GM19240 (cell line): ENCODE results near the gene FAM72D.
"Not testable (repeated sequence)": the region's sequence is repeated elsewhere in the genome, so short reads cannot be mapped to it uniquely, and the experiment has no call there.

ENCODE experiments used
- DNase-seq: peaks from one replicate; pipeline ENCODE4 v3.0.0; 2011; ENCODE audit warnings: low spot score; ENCODE audit not compliant: insufficient read length

The FAM72D gene

DNA sequence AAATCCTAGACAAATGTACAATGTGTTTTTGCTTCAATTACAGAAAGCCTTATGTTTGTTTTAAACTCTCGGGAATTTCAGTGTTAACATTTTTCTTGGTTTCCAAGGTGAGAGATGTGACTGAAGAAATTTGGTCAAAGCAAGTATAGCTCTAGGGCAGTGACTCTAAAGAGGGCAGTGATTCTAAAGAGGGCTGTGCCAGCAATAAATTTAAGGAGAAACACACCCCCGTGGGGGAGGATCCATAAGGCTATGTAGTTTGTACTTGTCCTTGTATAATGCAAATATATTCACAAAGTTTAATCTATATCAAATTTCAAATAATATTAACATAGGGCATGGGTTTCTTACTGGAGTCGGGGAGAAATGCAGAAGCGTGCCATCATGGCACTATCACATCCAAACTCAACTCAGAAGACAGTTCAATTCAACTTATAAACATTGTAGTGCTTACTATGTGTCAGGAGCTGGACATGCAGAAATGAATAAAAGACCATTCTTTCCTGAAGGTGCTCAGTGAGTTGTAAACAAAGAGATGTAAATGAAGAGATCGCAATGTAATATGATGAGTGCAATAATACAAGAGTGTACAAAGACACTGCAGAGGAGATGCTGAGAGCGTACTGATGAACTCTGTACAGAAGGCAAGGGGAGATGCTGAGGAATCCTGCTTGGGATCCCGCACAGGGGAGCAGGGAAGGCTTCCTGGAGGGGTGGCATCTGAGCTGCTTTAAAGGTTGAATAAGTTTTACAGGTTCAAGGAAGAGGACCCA is 13.1 kb upstream of the FAM72D start:
- not testable (repeated sequence) for DNase-seq

DNA sequence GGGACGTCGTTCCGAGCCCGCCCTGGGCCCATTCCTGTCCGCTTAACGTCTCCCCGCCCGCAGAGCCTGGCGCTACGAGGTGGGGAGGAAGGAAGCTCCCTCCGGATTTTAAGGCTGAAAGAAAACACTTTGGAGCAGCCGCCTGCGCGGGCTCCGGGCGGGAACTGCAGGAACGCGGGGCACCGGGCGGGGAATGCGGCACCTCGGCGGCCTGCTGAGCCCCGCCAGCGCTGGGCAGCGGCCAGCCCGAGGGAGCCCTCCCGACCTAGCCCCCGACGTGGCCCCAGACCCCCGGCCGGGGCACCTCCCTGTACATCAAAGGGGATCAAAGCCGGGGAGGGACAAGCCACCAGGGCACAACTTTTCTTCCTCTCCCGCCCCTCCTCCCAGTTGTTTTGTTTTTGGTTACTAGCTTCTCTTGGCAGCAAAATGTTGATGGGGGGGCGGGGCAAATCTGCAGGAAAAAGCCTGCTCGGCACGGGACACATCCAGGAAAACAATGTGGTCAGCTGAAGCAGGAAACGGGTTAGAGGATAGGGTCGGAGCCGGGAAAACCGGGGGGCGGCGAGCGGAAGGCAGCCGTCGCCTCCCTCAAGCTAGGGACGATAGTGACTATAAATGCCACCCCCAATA is 2.1 kb upstream of the FAM72D start:
- DNase-seq: not testable (repeated sequence)

DNA sequence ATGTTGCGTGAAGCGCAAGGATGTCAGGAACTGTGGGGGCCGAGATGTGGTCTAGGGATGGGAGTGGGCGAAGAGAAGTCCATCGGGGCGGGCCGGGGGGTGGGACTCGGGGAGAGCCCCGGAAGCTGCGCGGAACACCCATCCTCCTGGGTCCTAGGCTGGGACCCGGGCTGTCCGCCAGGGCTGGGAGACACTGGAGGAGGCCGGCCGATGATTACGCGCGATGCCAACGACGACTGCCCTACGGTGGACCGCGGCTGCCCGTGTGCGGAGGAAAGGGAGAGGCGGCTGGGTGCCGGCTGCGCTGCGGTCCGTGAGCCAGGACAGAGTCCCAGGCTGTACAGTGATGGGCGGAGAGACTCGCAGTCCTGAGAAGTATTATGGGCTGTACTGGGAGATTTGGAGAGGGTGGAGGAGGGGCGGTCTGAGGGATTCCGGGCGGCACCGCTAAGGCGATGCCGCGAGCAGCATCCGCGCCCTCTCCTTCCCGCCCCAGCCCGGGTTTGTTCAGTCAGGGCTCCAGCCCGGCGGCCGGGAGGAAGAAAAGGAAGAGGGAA is 1.0 kb upstream of the FAM72D start:
- DNase-seq: not testable (repeated sequence)

DNA sequence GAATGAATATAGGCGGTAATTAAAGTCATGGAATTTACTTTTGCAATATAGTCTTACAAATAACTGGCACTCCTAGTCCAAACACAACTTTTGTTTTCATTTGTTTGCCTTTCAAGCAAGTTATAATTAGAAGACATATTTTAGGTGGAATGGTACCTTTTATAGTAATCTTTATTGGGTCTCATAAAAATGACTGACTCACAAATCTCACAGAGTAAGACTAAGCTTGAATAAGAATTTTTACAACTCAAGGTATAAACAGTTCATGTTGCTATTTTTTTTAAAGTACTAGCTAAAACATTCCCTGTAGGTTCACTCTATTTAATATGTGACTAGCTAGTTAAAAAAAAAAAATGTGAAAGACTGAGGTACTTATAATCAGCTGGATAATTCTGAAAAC is 6.0 kb downstream of the FAM72D start:
- DNase-seq: not testable (repeated sequence)

DNA sequence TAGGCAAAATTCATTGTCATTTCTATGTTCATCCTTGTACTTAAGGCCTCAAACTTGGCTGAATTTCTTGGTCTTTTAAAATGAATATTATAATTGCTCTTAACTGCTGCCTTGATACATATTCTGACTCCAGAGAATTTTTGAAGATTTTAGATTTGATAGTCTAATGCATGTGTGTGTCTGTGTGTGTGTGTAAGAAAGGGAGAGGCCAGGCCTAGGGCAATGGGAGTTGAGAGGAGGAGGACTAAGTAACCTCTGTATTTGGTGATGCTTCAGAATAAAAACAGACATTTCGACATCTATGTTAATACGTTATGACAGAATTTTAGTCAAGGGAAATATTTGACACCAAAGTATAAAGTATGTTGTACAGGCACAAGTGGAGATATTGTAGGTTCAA is 7.5 kb downstream of the FAM72D start:
- DNase-seq: not testable (repeated sequence)

DNA sequence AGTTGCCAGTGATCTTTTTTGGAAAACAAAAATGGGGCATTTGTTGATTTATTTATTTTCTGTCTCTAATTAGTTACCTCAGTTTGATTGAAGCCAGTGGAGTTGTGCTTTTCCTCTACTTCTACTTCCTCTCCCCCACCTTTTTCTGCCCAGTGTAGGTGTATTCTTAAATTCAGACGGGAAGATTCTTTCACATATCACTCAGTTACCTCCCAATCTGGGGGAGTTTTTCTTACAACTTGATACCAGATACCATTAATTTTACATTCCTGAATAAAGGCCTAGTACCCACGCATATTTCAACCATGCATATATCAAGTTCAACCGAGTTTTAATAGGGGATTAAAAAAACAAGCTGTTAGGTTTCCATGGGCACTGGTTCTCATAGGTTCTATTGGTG is 15.9 kb downstream of the FAM72D start:
- not testable (repeated sequence) for DNase-seq

DNA sequence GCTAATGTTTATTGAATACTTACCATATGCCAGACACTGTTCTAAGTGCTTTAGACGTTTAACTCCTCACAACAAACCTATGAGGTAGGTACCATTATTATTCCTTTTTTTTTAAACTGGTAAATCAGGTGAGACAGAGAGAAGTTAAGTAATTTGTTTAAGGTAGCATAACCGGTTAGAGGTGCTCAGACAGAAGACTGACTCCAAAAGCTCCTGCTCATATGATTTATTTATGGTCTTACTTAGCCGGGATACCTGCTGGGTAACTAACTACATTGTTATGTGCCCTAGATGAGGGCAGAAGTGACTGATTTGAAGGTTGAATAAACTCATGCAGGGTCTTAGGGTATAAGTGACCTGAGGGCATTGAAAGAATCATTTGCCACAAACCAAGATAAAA is 16.9 kb downstream of the FAM72D start:
- DNase-seq: not testable (repeated sequence)

DNA sequence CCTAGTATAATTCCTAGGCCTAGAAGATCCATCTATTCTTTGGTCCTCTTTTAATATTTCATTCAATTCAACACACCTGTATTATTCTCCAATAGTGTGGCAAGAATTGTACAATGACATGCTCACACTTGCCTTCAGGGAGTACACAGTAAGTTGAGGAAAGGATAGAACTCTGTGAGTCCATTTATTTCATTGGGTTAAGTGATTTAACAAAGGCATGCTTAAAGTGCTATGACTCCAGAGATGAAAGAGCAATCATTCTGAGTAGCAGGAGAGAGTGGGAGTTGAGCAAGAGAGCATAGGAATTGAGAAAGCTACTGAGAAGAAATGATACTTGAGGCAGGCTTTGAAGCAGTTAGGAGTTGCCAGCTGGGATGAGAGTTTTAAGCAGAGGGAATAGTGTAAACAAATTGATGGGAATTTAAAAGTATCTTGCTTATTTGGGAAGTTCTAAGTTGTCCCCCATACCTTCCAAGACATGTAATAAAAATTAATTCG is 18.8 kb downstream of the FAM72D start:
- DNase-seq: not testable (repeated sequence)

DNA sequence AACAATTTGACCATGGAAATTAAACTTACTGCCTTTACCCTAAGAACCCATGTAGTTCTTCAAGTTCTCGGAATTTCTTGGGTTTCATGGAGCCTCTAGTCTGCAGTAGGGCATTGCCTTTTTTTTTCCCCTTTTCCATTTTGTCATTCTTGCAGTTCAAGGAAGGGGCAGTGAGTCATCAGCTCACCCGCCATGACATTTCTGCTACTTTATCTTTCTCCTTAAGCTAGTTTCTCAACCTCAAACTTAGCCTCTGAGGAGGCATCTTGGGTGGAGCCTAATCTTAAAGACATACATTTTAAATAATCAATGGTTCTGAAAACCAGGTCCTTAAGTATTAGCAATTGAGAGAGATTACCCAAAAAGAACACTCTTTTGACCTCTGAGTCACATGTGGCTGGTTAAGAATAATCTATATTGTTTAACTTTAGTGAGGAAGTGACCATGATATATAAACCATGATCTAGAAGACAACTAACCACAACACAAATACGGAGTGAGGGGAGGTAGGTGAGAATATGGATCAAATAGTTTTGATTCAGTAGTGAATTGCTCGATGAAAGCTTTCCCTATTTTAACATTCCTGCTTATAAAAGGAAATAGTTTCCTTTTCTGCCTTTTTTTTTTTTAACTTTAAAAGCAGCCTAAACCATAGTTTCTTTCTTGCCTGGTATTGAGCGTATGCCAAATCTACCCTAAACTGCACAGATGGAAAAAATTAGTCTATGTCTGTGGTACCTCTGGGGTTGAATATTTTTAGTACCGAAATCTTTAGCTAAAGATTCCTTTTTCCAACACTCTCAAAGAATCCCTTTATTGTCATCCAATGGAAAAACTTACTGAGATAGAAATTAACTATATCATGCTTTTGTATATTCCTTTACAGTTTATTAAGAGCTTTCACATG is 20.1 kb downstream of the FAM72D start:
- not testable (repeated sequence) for DNase-seq

DNA sequence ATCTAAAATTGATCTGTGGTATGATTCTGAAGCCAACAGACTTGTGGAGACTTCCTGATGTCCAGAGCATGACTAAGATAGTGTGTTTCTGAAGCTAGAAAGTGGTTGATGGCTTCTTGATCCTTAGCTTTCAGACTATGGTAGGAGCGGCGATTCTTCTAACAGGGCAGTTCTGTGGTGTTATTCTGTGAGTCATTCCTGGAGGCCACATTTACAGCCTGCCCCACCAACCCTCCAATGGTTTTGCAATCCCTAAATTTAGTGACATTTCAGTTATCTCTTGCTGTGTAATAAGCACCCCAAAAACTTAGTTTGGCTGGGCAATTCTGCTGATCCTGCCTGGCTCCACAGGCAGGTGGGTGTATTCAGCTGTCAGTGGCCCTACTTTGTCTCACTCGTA is 24.1 kb downstream of the FAM72D start:
- not testable (repeated sequence) for DNase-seq

DNA sequence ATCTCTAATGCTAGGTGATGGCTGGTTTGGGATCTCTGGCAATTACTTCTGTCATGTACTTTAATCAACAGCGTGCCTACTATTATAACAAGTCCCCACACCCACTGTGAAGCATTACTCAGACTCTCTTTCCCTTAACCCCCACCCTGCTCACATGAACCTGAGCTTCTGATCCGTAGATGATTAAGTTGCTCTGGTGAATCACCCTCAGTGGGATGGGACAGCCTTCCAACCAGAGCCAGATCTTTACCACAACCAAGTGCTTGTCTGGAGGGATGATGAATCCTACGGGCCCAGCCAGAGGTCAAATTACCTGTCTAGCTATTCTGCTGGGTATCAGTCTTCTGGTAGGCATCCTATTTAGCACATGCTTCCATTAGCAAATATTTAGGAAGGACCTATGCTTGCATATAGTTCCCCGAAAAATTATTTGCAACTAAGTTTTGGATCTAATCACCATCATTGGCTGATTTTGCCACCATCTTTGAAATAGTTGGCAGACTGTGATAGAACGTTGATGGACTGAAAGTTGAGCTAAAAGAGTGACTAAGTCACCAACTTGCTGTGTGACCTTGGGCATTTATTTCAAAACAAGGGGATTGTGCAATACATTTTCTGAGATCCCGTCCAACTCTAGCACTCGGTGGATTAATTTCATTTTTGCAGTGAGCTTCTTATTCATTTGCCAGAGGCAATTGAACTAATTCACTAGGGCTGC is 26.7 kb downstream of the FAM72D start:
- not testable (repeated sequence) for DNase-seq

DNA sequence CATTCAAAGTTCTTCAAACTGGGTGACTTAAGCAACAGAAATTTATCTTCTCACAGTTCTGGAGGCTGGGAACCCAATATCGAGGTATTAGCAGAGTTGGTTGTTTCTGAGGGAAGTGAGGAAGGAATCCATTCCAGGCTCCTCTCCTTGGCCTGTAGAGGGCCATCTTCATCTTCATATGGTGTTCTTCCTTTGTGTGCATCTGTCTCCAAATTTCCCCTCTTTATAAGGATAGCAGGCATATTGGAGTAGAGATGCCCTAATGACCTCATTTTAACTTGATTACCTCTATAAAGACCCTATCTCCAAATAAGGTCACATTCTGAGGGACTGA is 27.3 kb downstream of the FAM72D start:
- not testable (repeated sequence) for DNase-seq

DNA sequence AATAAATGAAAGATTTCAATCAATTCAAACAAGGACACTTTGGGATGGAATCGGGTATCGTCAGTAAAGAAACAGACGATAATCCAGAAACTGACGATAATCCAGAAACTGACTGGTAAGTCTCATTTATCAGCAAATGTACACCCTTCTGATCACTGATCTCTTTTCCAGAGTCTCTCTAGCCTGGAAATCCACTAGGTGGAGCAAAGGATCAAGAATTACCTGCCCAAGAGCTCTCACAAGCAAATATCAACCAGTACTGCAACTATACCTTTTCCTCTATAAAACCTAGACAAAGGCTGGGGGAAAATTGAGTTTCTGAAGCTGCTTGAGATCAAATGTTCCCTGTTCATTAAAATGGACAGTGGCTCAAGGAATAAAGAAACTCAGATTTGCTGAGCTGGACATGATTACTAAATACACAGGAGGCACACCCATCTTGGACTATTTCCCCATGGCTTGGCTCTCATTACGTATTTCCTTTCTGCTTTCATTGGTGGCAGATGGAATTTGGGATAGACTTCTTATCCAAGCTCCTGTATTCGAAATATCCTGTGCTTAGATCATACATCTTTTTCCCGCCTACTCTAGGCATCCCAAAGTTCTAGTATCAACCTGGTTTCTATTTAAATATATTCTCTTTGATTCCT is 28.3 kb downstream of the FAM72D start:
- not testable (repeated sequence) for DNase-seq

DNA sequence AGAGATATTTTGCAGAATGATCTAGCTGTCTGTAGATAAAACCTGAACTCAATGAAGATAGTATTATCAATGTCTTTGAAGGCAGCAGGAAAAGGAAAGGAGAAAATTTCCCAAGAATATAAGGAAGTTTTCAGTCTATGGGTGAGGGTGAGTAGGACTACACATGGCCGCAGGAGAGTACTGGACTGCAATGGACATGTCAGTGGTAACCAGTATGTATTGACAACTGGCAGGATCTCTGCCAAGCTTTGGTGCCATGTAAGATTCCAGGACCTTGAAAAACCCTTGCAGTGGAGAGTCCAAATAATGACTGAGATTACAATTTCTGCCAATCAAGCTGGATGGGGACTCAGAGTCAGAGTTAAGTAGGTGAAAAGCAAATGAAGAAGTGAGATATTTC is 29.3 kb downstream of the FAM72D start:
- DNase-seq: not testable (repeated sequence)

DNA sequence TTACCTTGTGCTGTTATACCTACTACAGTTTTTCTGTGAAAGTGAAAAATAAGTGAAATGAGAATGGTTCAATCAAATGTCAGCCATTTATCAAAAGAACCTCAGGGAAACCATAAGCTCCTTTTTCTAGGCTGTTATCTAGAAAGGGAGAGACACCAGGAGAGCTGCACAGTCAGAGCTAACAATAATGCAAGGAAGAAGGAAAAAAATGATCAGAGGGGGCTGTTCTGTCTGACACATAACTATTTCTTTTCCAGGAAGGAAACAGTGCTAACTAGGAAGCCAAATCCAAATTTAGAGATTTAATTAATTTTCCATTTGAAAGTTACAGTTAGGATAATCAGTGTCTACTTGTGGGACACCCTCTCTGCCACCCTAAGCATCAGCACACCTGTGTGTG is 31.4 kb downstream of the FAM72D start:
- DNase-seq: not testable (repeated sequence)

DNA sequence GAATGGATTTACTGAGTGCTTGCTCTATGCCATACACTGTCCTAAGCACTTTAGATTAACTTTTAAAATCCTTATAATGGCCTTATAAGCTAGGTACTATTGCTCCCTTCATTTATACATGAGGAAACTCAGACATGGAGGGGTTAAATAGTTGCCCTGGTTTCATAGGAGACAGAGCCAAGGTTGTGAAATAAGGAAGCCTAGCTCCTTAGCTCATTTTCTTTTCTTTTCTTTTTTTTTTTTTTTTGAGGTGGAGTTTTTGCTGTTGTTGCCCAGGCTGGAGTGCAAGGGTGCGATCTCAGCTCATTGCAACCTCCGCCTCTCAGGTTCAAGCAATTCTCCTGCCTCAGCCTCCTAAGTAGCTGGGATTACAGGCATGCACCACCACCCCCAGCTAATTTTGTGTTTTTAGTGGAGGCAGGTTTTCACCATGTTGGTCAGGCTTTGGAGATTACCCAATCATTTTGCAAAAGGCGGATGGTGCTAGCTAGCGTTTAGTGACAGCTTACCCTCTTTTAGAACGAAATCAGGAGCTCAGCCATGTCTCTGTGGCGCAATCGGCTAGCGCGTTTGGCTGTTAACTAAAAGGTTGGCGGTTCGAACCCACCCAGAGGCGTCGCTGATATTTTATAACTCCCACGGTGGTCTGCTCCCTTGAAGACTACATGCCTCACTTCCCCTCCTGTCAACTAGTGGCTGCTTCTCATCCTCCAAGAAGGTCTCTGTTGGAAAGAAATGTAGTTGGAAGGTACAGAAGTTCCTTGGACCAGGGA is 33.1 kb downstream of the FAM72D start:
- not testable (repeated sequence) for DNase-seq

DNA sequence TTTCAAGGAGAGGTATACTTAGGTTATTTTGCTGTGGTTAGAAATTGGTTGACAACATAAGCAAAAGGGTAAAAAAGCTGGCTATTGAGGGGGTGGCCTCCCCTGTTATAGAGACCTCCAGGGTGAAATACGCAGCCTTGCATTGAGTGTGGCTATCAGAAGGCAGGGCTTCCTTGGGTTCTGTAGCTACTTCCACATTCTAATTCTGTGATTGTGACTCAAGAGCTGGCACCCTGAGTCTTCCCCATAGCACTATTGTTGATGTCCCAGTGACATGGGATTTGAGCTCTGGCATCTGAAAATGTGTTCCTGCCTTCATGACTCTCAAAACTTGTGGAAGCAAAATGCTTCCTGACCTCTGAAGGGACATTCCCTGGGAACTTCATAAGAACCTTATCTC is 38.7 kb downstream of the FAM72D start:
- not testable (repeated sequence) for DNase-seq

DNA sequence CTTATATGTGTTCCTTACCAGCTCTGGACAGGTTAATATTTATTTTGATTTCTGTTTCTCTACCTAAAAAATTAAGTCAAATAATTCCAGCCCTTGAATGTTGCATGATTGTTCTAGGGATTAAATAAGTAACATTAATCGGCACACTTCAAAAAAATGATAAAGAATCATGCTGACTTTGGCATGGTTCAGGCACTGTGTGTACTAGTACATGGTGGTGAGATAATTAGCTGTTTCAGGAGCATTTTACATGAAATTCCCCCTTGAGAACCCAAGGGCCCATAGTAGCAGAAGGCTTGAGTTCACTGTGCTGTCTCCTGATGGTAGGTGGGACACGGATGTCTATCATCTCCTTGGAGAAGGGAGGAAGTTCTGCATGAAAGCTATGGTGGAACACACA is 44.8 kb downstream of the FAM72D start:
- not testable (repeated sequence) for DNase-seq

DNA sequence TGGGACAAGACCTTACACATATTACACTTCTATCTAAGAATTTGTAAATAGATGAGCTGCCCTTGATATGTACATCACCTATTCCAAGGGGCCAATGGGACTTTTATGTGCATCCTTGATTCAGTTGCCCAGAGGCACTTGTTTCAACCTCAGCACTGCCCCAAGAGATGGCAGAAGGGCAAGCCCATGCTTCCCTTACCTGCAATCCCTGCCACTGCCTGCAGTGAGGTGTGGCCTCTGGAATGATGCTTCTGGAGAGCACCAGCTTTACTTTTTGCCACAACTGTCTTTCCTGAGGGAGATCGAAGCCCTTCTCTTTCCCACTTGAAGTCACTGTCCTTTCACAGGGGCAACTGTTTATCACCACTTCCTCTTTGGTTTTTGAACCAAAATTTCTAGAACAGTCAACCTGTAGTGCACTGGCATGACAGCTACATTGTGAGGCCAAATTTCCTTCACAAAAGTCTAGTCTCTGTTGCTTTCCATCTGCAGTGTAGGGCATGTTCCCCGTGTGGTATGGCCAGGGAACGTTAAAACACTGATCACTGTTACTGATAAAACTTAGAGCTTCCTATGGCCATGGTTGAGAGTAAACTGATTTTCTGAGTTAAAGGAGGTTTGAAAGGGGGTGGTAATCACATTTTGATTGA is 48.6 kb downstream of the FAM72D start:
- not testable (repeated sequence) for DNase-seq
